PC-3 (cell line): ENCODE data around the gene CADM3.

Experiments used
- EZH2 ChIP-seq: fragments of 300-600 bp; sonication (generic); IDR thresholded peaks from one replicate; pipeline ENCODE4 v1.6.1; 2017; ENCODE audit warnings: antibody characterized with exemption, mild to moderate bottlenecking, low read length; ENCODE audit not compliant: unreplicated experiment
- TF ChIP-seq, protein P1 (sequence below): fragments of 300-600 bp; sonication (generic); conservative IDR thresholded peaks from 2 replicates; pipeline ENCODE4 v1.5.1; 2017; ENCODE audit warnings: antibody characterized with exemption, low read depth, mild to moderate bottlenecking, low read length

DNA sequence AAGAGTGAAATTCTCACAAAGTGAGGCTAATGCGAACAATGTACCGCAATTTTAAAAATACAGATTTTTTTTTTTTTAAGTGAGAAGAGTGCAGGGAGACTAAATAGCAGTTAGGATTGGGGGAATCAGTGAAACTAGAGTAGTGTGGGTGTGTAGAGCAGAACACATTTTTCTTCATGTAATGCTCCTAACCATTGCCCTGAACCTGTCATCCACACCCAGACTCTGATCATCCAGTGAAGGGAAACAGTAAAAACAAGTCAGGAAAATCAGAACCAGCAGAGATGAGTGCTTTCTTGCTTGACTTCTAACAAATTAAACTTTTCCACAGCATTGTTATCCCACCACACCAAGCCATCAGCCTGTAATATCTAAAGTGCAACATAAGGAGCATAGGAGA, 9.1 kb downstream of the CADM3 start:
- TF ChIP-seq, protein P1, sequence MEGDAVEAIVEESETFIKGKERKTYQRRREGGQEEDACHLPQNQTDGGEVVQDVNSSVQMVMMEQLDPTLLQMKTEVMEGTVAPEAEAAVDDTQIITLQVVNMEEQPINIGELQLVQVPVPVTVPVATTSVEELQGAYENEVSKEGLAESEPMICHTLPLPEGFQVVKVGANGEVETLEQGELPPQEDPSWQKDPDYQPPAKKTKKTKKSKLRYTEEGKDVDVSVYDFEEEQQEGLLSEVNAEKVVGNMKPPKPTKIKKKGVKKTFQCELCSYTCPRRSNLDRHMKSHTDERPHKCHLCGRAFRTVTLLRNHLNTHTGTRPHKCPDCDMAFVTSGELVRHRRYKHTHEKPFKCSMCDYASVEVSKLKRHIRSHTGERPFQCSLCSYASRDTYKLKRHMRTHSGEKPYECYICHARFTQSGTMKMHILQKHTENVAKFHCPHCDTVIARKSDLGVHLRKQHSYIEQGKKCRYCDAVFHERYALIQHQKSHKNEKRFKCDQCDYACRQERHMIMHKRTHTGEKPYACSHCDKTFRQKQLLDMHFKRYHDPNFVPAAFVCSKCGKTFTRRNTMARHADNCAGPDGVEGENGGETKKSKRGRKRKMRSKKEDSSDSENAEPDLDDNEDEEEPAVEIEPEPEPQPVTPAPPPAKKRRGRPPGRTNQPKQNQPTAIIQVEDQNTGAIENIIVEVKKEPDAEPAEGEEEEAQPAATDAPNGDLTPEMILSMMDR = no peak
- TF ChIP-seq EZH2 = no peak
